GM18517 (cell line): ENCODE results near the gene COG2.
"Not testable (repeated sequence)": the region's sequence is repeated elsewhere in the genome, so short reads cannot be mapped to it uniquely, and the experiment has no call there.

Source experiments
- ATAC-seq: cut with Tn5 transposase; IDR thresholded peaks from one replicate; pipeline ENCODE4 v1.9.1; 2021; ENCODE audit warnings: mild to moderate bottlenecking, moderate library complexity; ENCODE audit not compliant: unreplicated experiment

The COG2 gene

GRCh38 chr1:230626232-230626631, 16.0 kb upstream of the COG2 start:
- ATAC-seq = no peak

DNA sequence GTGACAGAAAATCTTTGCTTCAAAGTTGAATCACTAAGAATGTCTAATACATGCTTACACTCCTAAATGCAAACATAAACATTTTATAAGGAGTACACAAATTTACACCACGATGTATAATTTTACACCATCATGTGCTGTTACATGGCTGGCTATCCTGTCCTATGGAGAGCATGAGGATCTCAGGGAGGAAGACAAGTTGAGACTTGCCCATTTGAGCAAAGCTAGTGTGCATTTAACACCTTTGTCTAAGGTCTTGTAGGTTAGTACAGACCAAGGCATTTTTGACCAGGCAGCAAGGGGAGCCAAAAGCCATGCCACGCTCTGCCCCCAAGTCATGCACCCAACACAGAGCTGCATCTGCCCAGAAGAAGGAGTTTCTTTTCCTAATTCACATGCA, 14.5 kb upstream of the COG2 start:
- ATAC-seq = no peak

- no peak for ATAC-seq
Measured at GRCh38 chr1:230629511-230629910, 12.8 kb upstream of the COG2 start.

GRCh38 chr1:230631477-230631876, 10.8 kb upstream of the COG2 start:
- ATAC-seq = no peak

- no peak for ATAC-seq
Measured at GRCh38 chr1:230632273-230632873, 9.9 kb upstream of the COG2 start.

DNA sequence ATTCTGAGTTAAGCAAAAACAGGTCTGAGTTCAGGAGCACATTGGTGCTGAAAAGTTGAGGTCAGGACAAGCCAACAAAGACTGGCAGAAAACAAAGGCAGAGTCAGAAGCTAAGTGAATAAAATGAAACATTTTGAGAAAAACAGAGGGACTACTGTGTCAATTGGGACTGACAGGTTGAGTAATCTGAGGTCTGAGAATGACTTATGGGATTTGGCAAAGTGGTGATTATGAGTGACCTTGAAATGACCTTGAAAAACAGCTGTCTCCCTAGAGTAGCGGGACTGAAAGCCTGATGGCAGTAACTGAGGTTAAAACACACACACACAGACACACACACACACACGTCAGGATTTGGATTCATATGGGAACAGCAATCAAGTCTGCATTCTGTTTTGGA, 8.8 kb upstream of the COG2 start:
- ATAC-seq = no peak

DNA sequence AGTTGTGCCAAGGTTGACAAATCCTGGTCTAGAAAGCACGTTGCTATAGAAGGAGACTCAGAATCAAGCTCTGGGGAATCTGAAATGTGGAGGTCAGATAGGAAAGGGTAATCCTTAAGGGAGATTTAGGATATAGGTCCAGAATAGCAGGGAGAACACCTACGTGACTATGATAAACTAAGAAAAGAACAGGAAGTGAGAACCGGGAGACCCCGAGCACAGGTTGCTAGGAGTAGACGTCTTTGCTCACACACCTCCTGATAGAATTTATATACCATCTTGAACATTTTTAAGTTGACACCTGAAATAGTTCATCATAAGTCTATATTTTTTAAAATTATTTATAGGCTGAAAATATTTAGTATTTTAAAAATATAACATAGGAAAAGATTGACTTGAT, 7.9 kb upstream of the COG2 start:
- no peak for ATAC-seq

DNA sequence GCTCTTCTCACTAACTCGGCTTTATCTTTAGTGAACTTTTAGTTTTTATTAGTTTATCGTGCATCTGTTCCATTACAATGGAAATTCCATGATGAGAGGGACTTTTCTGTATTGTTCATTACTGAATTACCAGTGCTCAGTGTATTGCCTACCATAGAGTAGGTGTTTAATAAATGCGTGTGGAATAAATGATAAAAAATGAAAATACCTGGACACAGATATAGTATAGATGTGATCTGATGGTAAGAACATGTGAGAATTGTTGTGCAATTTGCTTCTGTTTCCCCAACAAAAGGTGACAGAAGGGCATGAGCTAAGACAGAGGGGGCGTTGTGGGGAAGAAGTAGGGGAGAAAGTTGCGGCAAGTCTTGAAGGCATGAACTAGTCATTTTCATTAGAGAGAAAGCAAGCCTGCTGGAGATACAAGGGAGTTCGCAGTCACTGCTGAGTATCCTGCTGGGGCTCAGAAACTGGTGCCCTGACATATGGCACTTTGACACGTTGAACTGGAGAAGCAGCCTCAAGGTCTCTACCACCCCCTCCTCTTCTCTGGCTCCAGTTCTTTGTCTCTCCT, 5.6 kb upstream of the COG2 start:
- no peak for ATAC-seq

DNA sequence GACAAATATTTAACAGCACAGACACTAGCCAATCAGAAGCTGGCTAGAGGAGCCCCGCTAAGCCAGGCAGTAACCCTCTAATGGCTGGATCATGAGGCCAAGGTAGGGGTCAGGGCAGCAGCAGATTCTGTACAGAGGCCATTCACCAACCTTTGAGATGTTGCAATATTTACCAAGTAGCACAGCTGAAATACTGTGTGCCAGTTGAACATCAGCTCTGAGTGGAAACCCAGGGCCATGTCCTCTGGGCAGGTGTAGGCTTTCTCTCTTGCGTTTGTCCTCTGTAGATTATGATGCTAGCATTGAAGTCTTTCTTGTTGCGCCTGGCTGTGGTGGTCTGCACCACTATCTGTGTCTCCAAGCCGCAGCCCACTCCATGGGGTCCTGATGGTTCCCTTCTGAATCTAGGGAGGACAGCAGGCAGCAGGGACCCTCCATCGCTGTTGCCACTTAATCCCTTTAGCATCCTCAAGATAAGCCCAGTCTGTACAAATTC, 2.5 kb upstream of the COG2 start:
- no peak for ATAC-seq

DNA sequence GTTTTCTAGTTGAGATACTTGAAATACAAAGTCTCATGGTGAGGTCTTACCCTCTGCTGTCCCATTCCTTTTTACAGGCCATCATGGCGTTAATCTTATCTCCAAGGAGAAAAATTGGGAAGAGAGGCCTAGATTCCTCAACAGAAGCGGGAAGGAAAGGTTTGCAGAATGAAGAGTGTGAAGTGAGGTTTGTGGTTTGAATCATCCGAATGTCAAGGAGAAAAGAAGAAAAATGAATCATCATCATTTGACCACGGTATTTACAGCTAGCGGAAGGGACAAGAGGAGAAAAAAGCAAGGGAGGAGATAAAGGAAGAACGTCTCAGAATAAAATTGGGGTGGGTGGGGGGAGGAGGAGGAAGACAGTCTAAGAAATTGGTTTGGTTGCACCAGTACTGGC, 935 bp upstream of the COG2 start:
- no peak for ATAC-seq

GRCh38 chr1:230641900-230642262, 400 bp upstream of the COG2 start:
- no peak for ATAC-seq

DNA sequence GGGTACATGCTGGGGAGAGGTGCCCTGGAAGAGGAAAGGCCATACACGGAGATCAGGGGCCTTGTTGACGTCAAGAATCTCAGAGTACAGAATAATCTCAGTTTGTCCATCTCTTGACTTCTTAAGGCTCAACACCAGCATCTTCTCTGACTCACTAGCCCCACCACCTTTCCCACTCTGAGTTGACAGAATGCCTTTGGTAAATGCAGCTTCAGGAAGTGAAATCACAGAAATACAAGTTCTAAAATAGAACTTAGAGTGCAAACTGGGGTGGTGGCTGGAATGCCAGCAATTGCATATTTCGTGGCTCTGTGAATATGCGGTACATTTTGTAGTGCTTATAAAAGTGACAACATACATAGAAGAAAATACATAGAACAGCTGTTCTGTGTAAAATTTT, 1.6 kb downstream of the COG2 start:
- no peak for ATAC-seq

- no peak for ATAC-seq
Measured at GRCh38 chr1:230646710-230647302, 4.5 kb downstream of the COG2 start.

DNA sequence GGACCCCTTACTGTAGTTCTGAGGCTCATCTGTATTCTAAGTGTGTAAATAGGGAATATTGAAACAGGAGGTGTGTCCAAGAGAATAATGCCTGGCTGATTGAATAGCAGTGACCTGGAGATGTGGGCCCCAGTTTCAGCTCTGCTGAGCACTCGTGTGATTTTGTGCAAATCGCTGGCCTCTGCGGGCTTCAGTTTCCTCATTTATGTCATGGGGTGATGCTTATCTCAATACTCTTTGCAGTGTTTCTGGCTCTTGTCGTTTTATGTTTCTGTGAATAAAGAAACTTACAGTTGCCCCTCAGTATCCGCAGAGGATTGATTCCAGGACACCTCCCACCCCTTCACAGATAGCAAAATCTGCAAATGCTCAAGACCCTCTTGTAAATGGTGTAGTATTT, 5.0 kb downstream of the COG2 start:
- no peak for ATAC-seq

DNA sequence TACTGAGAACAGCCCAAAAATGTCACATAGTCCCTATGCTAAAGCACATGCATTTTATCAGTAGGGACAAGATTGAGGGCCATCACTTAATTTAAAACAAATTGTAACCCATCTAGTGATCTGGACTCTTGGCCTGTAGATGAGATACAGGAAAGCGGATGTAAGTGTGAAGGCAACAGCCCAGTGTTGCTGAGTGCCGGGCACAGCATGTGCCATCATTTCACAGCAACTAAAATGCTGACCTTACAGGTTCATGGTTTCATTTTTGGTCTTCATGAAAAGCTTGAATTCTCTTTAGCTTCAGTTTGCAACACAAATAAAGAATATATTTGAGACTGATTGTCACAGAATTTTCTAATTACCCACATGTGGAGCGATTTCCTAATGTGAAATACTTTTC, 5.8 kb downstream of the COG2 start:
- no peak for ATAC-seq

DNA sequence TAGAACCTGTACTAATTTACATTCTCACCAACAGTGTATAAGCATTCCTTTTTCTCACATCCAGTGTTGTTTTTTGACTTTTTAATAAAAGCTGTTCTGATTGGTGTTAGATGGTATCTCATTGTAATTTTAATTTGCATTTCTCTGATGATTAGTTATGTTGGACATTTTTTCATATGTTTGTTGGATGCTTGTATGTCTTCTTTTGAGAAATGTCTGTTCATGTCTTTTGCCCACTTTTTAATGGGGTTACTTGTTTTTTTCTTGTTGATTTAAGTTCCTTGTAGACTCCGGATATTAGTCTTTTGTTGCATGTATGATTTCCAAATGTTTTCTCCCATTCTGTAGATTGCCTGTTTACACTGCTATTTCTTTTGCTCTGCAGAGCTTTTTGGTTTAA, 8.0 kb downstream of the COG2 start:
- ATAC-seq = no peak

DNA sequence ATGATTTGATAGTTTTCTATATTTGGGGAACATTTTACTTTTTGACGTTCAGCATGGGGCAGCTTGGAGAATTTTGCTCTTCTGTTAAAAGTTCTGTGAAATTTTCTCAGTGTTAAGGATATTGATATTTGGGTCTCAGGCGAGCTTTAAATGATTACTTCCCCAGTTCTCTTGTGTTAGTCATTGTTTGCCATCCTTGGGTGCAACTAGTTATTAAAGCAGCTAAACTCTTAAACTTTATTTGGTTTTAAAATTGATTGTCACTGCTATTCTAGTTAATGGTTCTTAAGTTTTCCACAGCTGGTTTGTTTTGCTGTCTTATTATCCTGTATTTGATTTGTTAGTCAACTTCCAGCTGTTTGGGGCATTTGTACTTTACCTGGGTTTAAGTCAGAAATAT, 9.0 kb downstream of the COG2 start:
- ATAC-seq = no peak

DNA sequence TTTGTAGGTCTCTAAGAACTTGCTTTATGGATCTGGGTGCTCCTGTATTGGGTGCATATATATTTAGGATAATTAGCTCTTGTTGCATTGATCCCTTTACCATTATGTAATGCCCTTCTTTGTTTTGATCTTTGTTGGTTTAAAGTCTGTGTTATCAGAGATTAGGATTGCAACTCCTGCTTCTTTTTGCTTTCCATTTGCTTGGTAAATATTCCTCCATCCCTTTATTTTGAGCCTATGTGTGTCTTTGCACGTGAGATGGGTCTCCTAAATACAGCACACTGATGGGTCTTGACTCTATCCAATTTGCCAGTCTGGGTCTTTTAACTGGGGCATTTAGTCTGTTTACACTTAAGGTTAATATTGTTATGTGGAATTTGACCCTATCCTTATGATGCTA, 14.4 kb downstream of the COG2 start:
- not testable (repeated sequence) for ATAC-seq

GRCh38 chr1:230658103-230658502, 15.8 kb downstream of the COG2 start:
- not testable (repeated sequence) for ATAC-seq

GRCh38 chr1:230658691-230659090, 16.4 kb downstream of the COG2 start:
- ATAC-seq = no peak

DNA sequence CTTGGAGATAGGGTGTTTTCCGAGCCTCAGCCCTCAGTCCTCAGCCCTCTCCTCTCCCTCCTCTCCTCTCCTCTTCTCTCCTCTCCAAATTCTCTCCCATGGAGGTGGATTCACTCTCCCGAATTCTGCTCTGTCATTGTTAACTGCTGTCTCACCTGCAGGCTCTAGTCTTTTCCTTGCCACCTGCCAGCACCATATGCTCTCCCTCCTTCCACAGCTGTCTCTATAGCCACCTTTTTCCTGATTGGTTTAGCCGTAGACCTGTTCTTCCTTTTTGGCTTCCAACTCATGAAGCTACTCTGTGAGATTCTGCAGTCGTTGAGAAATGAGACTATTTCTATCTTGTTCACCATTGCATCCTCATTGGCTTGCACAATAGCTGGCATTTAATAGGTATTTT, 19.7 kb downstream of the COG2 start:
- no peak for ATAC-seq

- ATAC-seq = no peak
Measured at GRCh38 chr1:230668227-230668626, 25.9 kb downstream of the COG2 start.

DNA sequence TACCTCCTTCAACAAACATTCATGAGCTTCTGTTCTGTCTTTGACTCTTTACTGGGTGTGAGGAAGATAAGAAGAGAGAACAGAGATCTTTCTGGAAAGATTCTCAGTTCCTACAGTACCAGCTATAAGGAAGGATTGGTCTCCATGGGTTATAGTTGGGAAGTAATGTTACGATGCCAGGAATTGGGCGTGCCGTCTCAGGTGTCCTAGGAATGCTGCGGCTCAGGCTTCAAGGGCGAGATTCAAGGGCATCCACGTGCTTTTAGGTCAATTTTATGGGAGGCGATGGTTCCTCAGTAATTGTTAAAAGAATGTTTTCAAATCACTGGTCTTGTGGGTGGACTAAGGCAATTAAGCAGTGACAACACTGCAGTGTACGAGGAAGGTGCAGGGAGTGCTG, 27.3 kb downstream of the COG2 start:
- no peak for ATAC-seq
